Stomach (tissue), 9 donors: ENCODE data around the gene ITCH. TPM values are rescaled to one million over a fixed set of nuclear protein-coding genes. Genes with fewer than 3 reads are reported as not detected.
A peak's percentile ranks its signal among the peaks of the same experiment; 100 is the strongest.
"Not testable (repeated sequence)": the region's sequence is repeated elsewhere in the genome, so short reads cannot be mapped to it uniquely, and the experiment has no call there.

Experiments used
- DNase-seq, 2 donors: peaks; one replicate each; pipeline versions ENCODE4 v3.0.0 to v3.0.0-alpha.2; 2013 to 2019
- H3K27ac ChIP-seq, 5 donors: fragments of 200-600 bp in 4 of 5; sonication (generic) in 4 of 5; one replicate each; pipeline ENCODE4 v1.5.1; 2013 to 2019; ENCODE audit warnings: mild to moderate bottlenecking in 1 of 5, moderate library complexity in 1 of 5
- H3K27me3 ChIP-seq, 3 donors: fragments of 200-600 bp; sonication (generic); one replicate each; pipeline ENCODE4 v1.5.1; 2017 to 2019; ENCODE audit warnings: mixed run types in 1 of 3
- H3K36me3 ChIP-seq, 4 donors: fragments of 200-600 bp; sonication (generic); 1 replicate in 3 of 4; 2 replicates in 1 of 4; pipeline ENCODE4 v1.5.1; 2016 to 2019
- H3K4me1 ChIP-seq, 4 donors: fragments of 200-600 bp; sonication (generic); one replicate each; pipeline ENCODE4 v1.5.1; 2016 to 2019
- H3K4me3 ChIP-seq, 4 donors: fragments of 200-600 bp; sonication (generic) in 3 of 4; one replicate each; pipeline ENCODE4 v1.5.1; 2016 to 2019; ENCODE audit warnings: mild to moderate bottlenecking in 1 of 4
- H3K9me3 ChIP-seq, 4 donors: fragments of 200-600 bp; sonication (generic); one replicate each; pipeline ENCODE4 v1.5.1; 2016 to 2019
- CTCF ChIP-seq, 7 experiments: fragments of 450-650 bp in 4 of 7; fragments of 200-600 bp in 3 of 7; sonication (generic) in 3 of 7; IDR thresholded peaks; one replicate each; pipeline ENCODE4 v1.5.1; 2016 to 2019; ENCODE audit warnings: antibody characterized with exemption in 7 of 7, control low read depth in 2 of 7, mild to moderate bottlenecking in 1 of 7
- EP300 ChIP-seq: sonication (generic); formaldehyde crosslinking; IDR thresholded peaks from one replicate; pipeline ENCODE4 v1.6.1; 2017; ENCODE audit warnings: antibody characterized with exemption
- POLR2A ChIP-seq, 4 donors: fragments of 450-650 bp; IDR thresholded peaks; one replicate each; pipeline ENCODE4 v1.6.1; 2016; ENCODE audit warnings: antibody characterized with exemption in 4 of 4, control low read depth in 2 of 4, mild to moderate bottlenecking in 1 of 4, moderate library complexity in 1 of 4
- POLR2AphosphoS5 ChIP-seq, 3 donors: sonication (generic); formaldehyde crosslinking; IDR thresholded peaks; one replicate each; pipeline ENCODE4 v1.6.1; 2016; ENCODE audit warnings: antibody characterized with exemption in 3 of 3
- WGBS, 5 donors: extraction: QIAGEN DNeasy Blood & Tissue Kit in 3 of 5; methylation state at CpG; one replicate each; pipeline versions ENCODE4 v1.1.5 to v1.1.7; 2013 to 2018; 5-methylcytosine and 5-hydroxymethylcytosine counted together
- intact Hi-C: fragments of 100-400 bp; cut with DNase I; formaldehyde crosslinking; loops from one replicate; pipeline ENCODE4 v1.15.1; 2023; ENCODE audit warnings: low total_unique reads
- polyA plus RNA-seq, 3 donors: library from polyadenylated mRNA; stranded (reverse); fragments of 200-250 nt; gene quantifications; one replicate each; pipeline ENCODE4 v1.2.3, GENCODE V29; 2013
- total RNA-seq, 5 donors: library from RNA; depleted of rRNA; stranded (reverse); fragments of >200 nt; gene quantifications; one replicate each; pipeline versions ENCODE4 v1.1.0 to v1.2.3, GENCODE V29; 2014 to 2016
- donor health status: healthy with polysubstance abuse.
- donor health status: Bipolar disorder and iron deficiency.
- donor health status: healthy.

ITCH gene
- total and polyA plus RNA-seq, 8 donors, result 7.2 to 138 (median 35.6) TPM

GRCh38 chr20:34347571-34347970 is 15.5 kb upstream of the ITCH start:
- H3K27ac ChIP-seq, result no peak overlapping the region
- no peaks in the 10 kb centered on the region for H3K9me3 ChIP-seq
- H3K4me3 ChIP-seq, result no peak overlapping the region
- intact Hi-C loops, result no loop called here
- H3K36me3 ChIP-seq, result no peaks in the 10 kb centered on the region
- WGBS, 5 donors, result 86 to 94% (median 91%) methylated on average over 2 to 4 of the region's 4 CpGs
- H3K4me1 ChIP-seq, result peaks cover 0 to 5% (median 0%) of the 10 kb centered on the region in 4 donors
- no peak for DNase-seq
- no peaks in the 10 kb centered on the region for H3K27me3 ChIP-seq
- TF ChIP-seq EP300, result no peak
- TF ChIP-seq CTCF (IDR thresholded peaks at IDR 0.05), result no peak
- TF ChIP-seq POLR2A (IDR thresholded peaks at IDR 0.05), result no peak
- no peak for TF ChIP-seq POLR2AphosphoS5 (IDR thresholded peaks at IDR 0.05)

DNA sequence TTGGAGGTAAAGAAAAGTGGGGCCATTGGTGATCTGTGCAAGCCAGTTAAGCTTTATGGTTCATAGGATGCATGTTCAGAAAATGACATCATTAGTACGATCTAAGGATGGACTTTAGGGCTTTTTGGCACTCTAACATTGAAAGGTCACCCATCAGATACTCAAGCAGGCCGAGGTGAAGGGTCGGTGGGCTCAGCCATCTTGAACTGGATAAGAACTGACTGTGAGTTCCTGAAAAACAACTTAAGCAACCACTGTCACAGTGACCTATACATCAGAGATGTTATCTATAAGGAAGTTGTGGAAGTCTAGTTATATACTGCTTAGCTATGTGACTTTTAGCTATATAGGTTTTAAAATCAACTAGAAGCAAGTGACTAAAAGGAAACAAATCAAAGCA is 13.0 kb upstream of the ITCH start:
- no peaks in the 10 kb centered on the region for H3K9me3 ChIP-seq
- no peak overlapping the region for H3K27ac ChIP-seq
- TF ChIP-seq EP300 (no peak), POLR2AphosphoS5 (IDR thresholded peaks at IDR 0.05) (no peak), POLR2A (IDR thresholded peaks at IDR 0.05) (no peak)
- 55 to 74% (median 63%) methylated on average over 3 of the region's 3 CpGs for WGBS, 5 donors
- intact Hi-C loops, result no loop called here
- no peak overlapping the region for H3K4me3 ChIP-seq
- H3K27me3 ChIP-seq, result no peaks in the 10 kb centered on the region
- H3K36me3 ChIP-seq, result no peaks in the 10 kb centered on the region
- H3K4me1 ChIP-seq, result no peaks in the 10 kb centered on the region
- DNase-seq, result no peak

DNA sequence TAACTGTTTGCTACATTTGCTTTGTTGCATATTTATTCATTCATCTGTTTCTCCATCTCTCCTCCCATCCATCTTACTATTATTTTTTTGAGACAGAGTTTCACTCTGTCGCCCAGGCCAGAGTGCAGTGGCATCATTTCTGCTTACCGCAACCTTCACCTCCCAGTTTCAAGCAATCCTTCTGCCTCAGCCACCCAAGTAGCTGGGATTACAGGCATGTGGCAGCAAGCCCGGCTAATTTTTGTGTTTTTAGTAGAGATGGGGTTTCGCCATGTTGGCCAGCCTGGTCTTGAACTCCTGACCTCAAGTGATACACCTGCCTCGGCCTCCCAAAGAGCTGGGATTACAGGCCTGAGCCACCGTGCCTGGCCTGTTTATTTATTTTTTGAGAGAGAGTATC is 9.6 kb upstream of the ITCH start:
- H3K4me1 ChIP-seq, H3K9me3 ChIP-seq, intact Hi-C loops, DNase-seq, H3K27ac ChIP-seq, H3K4me3 ChIP-seq, H3K36me3 ChIP-seq, H3K27me3 ChIP-seq: not testable (repeated sequence)
- 87 to 91% (median 90%) methylated on average over 6 of the region's 6 CpGs for WGBS, 5 donors

GRCh38 chr20:34355427-34355826 is 7.6 kb upstream of the ITCH start:
- 39 to 80% (median 63%) methylated on average over 2 of the region's 2 CpGs for WGBS, 5 donors
- intact Hi-C loops, result no loop called here
- H3K4me1 ChIP-seq, result no peaks in the 10 kb centered on the region
- no peaks in the 10 kb centered on the region for H3K27me3 ChIP-seq
- DNase-seq, result no peak
- TF ChIP-seq POLR2A (IDR thresholded peaks at IDR 0.05) (no peak), CTCF (IDR thresholded peaks at IDR 0.05) (no peak), POLR2AphosphoS5 (IDR thresholded peaks at IDR 0.05) (no peak)
- no peak overlapping the region for H3K27ac ChIP-seq
- H3K4me3 ChIP-seq, result no peak overlapping the region
- no peaks in the 10 kb centered on the region for H3K36me3 ChIP-seq
- H3K9me3 ChIP-seq, result no peaks in the 10 kb centered on the region

DNA sequence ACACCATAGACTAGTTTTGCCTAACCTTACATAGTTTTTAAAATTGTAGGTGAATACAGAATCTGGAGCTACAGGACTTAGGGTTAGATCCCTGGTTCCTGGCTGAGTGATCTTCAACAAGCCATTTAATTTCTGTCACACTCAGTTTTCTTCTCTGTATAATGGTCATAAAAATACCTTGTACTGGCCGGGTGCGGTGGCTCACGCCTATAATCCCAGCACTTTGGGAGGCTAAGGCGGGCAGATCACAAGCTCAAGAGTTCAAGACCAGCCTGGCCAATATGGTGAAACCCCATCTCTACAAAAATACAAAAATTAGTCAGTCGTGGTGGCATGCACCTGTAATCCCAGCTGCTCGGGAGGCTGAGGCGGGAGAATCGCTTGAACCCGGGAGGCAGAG is 3.3 kb upstream of the ITCH start:
- WGBS, 5 donors, result 94 to 100% (median 97%) methylated on average over 8 to 9 of the region's 9 CpGs
- H3K9me3 ChIP-seq, H3K4me3 ChIP-seq, DNase-seq, H3K27me3 ChIP-seq, H3K27ac ChIP-seq, H3K36me3 ChIP-seq, intact Hi-C loops: not testable (repeated sequence)
- H3K4me1 ChIP-seq, result peaks cover under 1 to 21% (median 18%) of the 10 kb centered on the region in 4 donors

- Histone ChIP-seq H3K27ac (peak overlapping the region; percentile 33 to 98 (median 93)), H3K4me3 (peak overlapping the region; percentile 76 to 93 (median 89))
Observed at GRCh38 chr20:34362502-34363061, 491 bp upstream of the ITCH start.

More at GRCh38 chr20:34362502-34363061, 491 bp upstream of the ITCH start:
- WGBS, 5 donors, result 22 to 53% (median 47%) methylated on average over 8 of the region's 8 CpGs
- no peak for TF ChIP-seq POLR2A (IDR thresholded peaks at IDR 0.05)
- TF ChIP-seq EP300, result no peak
- intact Hi-C loops, result no loop called here
- no peaks in the 10 kb centered on the region for H3K36me3 ChIP-seq
- no peaks in the 10 kb centered on the region for H3K9me3 ChIP-seq
- H3K4me1 ChIP-seq, result peaks cover 17 to 47% (median 43%) of the 10 kb centered on the region in 4 donors
- H3K27me3 ChIP-seq, result no peaks in the 10 kb centered on the region
- DNase-seq, result peak in 1 of 2 donors; percentile 46
